Thyroid gland (tissue), 4 donors: ENCODE data around the gene ASCC2. TPM values are rescaled to one million over a fixed set of nuclear protein-coding genes. Genes with fewer than 3 reads are reported as not detected.

Source experiments
- DNase-seq, 2 donors: peaks; one replicate each; pipeline ENCODE4 v3.0.0-alpha.2; 2019
- H3K27ac ChIP-seq, 3 donors: fragments of 200-600 bp; sonication (generic); 1 replicate in 2 of 3; 2 replicates in 1 of 3; pipeline ENCODE4 v1.5.1; 2016 to 2019; ENCODE audit warnings: mild to moderate bottlenecking in 1 of 3, moderate library complexity in 1 of 3
- H3K27me3 ChIP-seq: fragments of 200-600 bp; sonication (generic); one replicate; pipeline ENCODE4 v1.5.1; 2019
- H3K36me3 ChIP-seq, 2 donors: fragments of 200-600 bp; sonication (generic); one replicate each; pipeline ENCODE4 v1.5.1; 2016 to 2019
- H3K4me1 ChIP-seq, 2 donors: fragments of 200-600 bp; sonication (generic); one replicate each; pipeline ENCODE4 v1.5.1; 2017 to 2019
- H3K4me3 ChIP-seq, 3 donors: fragments of 200-600 bp; sonication (generic); replicated peaks in 1 of 3; 1 replicate in 2 of 3; 2 replicates in 1 of 3; pipeline ENCODE4 v1.5.1; 2016; ENCODE audit warnings: mild to moderate bottlenecking in 1 of 3
- H3K9me3 ChIP-seq: fragments of 200-600 bp; sonication (generic); one replicate; pipeline ENCODE4 v1.5.1; 2017
- POLR2A ChIP-seq, 2 donors: fragments of 450-650 bp; IDR thresholded peaks; one replicate each; pipeline ENCODE4 v1.6.1; 2017; ENCODE audit warnings: antibody characterized with exemption in 2 of 2, mild to moderate bottlenecking in 2 of 2, moderate library complexity in 1 of 2
- WGBS, 2 donors: methylation state at CpG; one replicate each; pipeline ENCODE4 v1.1.5; 2017; 5-methylcytosine and 5-hydroxymethylcytosine counted together
- intact Hi-C: fragments of 100-400 bp; cut with DNase I; formaldehyde crosslinking; loops from one replicate; pipeline ENCODE4 v1.15.1; 2023
- total RNA-seq, 4 donors: library from RNA; depleted of rRNA; stranded (reverse); fragments of >200 nt; gene quantifications; one replicate each; pipeline ENCODE4 v1.2.3, GENCODE V29; 2016
- TF ChIP-seq, protein P1 (sequence below), 6 experiments: fragments of 200-600 bp in 3 of 6; fragments of 450-650 bp in 3 of 6; sonication (generic) in 3 of 6; IDR thresholded peaks; one replicate each; pipeline ENCODE4 v1.5.1; 2016 to 2019; ENCODE audit warnings: antibody characterized with exemption in 6 of 6, mild to moderate bottlenecking in 2 of 6, inconsistent platforms in 1 of 6, moderate library complexity in 1 of 6

The ASCC2 gene
- total RNA-seq, 4 donors from 2014 or later: 47.6 to 66.8 (median 51.3) TPM

DNA sequence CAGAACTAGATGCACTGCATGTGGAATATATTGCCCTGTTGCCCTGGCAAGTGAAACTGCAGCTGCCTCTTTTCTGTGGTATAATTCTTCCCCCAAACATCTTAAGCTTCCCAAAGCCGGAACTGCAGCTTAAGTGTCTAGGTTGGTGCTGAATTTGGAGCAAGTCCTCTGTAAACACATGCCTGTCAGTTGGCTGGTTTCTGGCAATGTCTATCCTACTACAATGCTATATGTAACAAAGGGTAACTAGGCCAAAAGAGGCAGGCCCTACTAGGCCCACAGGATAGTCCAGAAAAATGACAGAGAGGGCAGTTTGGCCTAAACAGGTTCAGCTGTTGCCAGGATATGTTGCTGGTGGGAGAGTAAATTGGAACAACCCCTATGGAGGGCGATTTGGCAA, 27.9 kb downstream of the ASCC2 start:
- no peak for DNase-seq
- intact Hi-C loops: no loop called here
- Histone ChIP-seq H3K27ac (no peak overlapping the region), H3K27me3 (no peaks in the 10 kb centered on the region), H3K36me3 (peaks cover 47 to 53% of the 10 kb centered on the region in 2 donors), H3K9me3 (no peaks in the 10 kb centered on the region), H3K4me1 (no peaks in the 10 kb centered on the region), H3K4me3 (no peak overlapping the region)
- WGBS, 2 donors: 85% methylated on average over 2 of the region's 2 CpGs
- TF ChIP-seq POLR2A (IDR thresholded peaks at IDR 0.05): no peak
- TF ChIP-seq, protein P1, sequence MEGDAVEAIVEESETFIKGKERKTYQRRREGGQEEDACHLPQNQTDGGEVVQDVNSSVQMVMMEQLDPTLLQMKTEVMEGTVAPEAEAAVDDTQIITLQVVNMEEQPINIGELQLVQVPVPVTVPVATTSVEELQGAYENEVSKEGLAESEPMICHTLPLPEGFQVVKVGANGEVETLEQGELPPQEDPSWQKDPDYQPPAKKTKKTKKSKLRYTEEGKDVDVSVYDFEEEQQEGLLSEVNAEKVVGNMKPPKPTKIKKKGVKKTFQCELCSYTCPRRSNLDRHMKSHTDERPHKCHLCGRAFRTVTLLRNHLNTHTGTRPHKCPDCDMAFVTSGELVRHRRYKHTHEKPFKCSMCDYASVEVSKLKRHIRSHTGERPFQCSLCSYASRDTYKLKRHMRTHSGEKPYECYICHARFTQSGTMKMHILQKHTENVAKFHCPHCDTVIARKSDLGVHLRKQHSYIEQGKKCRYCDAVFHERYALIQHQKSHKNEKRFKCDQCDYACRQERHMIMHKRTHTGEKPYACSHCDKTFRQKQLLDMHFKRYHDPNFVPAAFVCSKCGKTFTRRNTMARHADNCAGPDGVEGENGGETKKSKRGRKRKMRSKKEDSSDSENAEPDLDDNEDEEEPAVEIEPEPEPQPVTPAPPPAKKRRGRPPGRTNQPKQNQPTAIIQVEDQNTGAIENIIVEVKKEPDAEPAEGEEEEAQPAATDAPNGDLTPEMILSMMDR (IDR thresholded peaks at IDR 0.05): no peak

GRCh38 chr22:29806196-29806595, 31.9 kb downstream of the ASCC2 start:
- H3K27me3 ChIP-seq: no peaks in the 10 kb centered on the region
- TF ChIP-seq, protein P1 (IDR thresholded peaks at IDR 0.05): no peak
- no peak for TF ChIP-seq POLR2A (IDR thresholded peaks at IDR 0.05)
- H3K36me3 ChIP-seq: peaks cover 48 to 56% of the 10 kb centered on the region in 2 donors
- H3K4me1 ChIP-seq: no peaks in the 10 kb centered on the region
- intact Hi-C loops: no loop called here
- H3K9me3 ChIP-seq: no peaks in the 10 kb centered on the region
- no peak overlapping the region for H3K27ac ChIP-seq
- H3K4me3 ChIP-seq: no peak overlapping the region
- no peak for DNase-seq
- WGBS, 2 donors: 82 to 93% methylated on average over 6 of the region's 6 CpGs

GRCh38 chr22:29804985-29805384, 33.1 kb downstream of the ASCC2 start:
- TF ChIP-seq, protein P1 (IDR thresholded peaks at IDR 0.05): no peak
- no peak for TF ChIP-seq POLR2A (IDR thresholded peaks at IDR 0.05)
- WGBS, 2 donors: 100% methylated on average over 2 of the region's 2 CpGs
- Histone ChIP-seq H3K27ac (no peak overlapping the region), H3K27me3 (no peaks in the 10 kb centered on the region), H3K36me3 (peaks cover 40 to 62% of the 10 kb centered on the region in 2 donors), H3K4me1 (peaks cover under 1 to 1% of the 10 kb centered on the region in 2 donors), H3K9me3 (no peaks in the 10 kb centered on the region), H3K4me3 (no peak overlapping the region)
- intact Hi-C loops: no loop called here
- DNase-seq: no peak

GRCh38 chr22:29803190-29803589, 34.9 kb downstream of the ASCC2 start:
- H3K4me3 ChIP-seq: no peak overlapping the region
- H3K36me3 ChIP-seq: peaks cover 38 to 58% of the 10 kb centered on the region in 2 donors
- WGBS, 2 donors: 95 to 98% methylated on average over 2 of the region's 2 CpGs
- TF ChIP-seq POLR2A (IDR thresholded peaks at IDR 0.05): no peak
- TF ChIP-seq, protein P1 (IDR thresholded peaks at IDR 0.05): no peak
- no peak for DNase-seq
- H3K4me1 ChIP-seq: peaks cover 17 to 18% of the 10 kb centered on the region in 2 donors
- H3K9me3 ChIP-seq: no peaks in the 10 kb centered on the region
- no peak overlapping the region for H3K27ac ChIP-seq
- intact Hi-C loops: no loop called here
- H3K27me3 ChIP-seq: no peaks in the 10 kb centered on the region

DNA sequence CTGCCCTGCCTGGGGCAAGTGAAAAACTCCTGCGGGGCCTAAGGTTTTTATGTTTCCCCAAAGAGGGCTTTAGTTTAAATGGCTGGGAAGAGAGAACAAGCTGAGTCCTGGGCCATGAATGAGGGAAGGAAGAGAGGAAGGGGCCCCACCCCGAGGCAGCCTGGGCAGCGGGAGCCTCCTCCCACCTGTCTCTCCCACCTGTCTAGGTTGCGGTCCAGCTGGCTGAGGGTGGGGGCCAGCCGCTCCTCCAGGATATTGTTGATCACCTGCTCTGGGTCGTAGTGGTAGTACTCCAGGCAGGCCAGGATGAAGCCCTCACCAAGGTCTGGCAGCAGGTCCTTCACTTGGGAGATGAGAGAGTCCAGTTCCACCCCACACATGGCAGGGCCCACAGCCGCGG, 36.3 kb downstream of the ASCC2 start:
- WGBS, 2 donors: 86% methylated on average over 5 to 6 of the region's 8 CpGs
- H3K27me3 ChIP-seq: no peaks in the 10 kb centered on the region

More for the DNA sequence above, 36.3 kb downstream of the ASCC2 start:
- TF ChIP-seq, protein P1 (IDR thresholded peaks at IDR 0.05): no peak
- no peak for TF ChIP-seq POLR2A (IDR thresholded peaks at IDR 0.05)
- H3K36me3 ChIP-seq: peaks cover 38 to 46% of the 10 kb centered on the region in 2 donors
- DNase-seq: no peak
- peaks cover 17 to 31% of the 10 kb centered on the region in 2 donors for H3K4me1 ChIP-seq
- intact Hi-C loops: no loop called here
- H3K9me3 ChIP-seq: no peaks in the 10 kb centered on the region
- peak overlapping the region in 1 of 3 donors; percentile 37 for H3K27ac ChIP-seq
- H3K4me3 ChIP-seq: no peak overlapping the region
